ENCODE data around the gene POU2F2. TPM values are rescaled to one million over a fixed set of nuclear protein-coding genes. Genes with fewer than 3 reads are reported as not detected.

The POU2F2 gene
- polyA plus RNA-seq, 1 of the 3 experiments (the other 2 are of a cell fraction) = 0.49 TPM

- H3K4me2 ChIP-seq = no peak overlapping the region
- H3K9me2 ChIP-seq = no peaks in the 10 kb centered on the region
- H3K4me1 ChIP-seq (ENCODE audit: control insufficient read depth in 1 of 2, insufficient read depth in 2 of 2, low read depth in 1 of 2, low read length in 1 of 2) = peaks cover 0 to 16% of the 10 kb centered on the region in 2 experiments; a peak in 1 of 4 replicates
- no peaks in the 10 kb centered on the region for H3K79me2 ChIP-seq (ENCODE audit: insufficient read depth)
- no peaks in the 10 kb centered on the region for H3K36me3 ChIP-seq (replicated peaks in 1 of 2; ENCODE audit: control insufficient read depth in 1 of 2, insufficient read depth in 2 of 2, low read length in 1 of 2)
- peak; percentile 41 for DNase-seq
- no peaks in the 10 kb centered on the region for H4K20me1 ChIP-seq (ENCODE audit: insufficient read depth)
- H3K27ac ChIP-seq (ENCODE audit: low read depth in 2 of 2, low read length in 1 of 2) = no peak overlapping the region
- TF ChIP-seq POLR2AphosphoS5 (IDR thresholded peaks at IDR 0.05; ENCODE audit: low read depth, low read length) (no peak), JUND (IDR thresholded peaks at IDR 0.05) (no peak), ELF1 (IDR thresholded peaks at IDR 0.05) (no peak), RCOR1 (IDR thresholded peaks at IDR 0.05; ENCODE audit: low read length) (no peak), USF2 (IDR thresholded peaks at IDR 0.05; ENCODE audit: borderline replicate concordance, low read depth, low read length) (no peak), IRF3 (IDR thresholded peaks at IDR 0.05; ENCODE audit: low read depth, low read length) (no peak), PBX3 (IDR thresholded peaks at IDR 0.05) (no peak), RFX5 (IDR thresholded peaks at IDR 0.05; ENCODE audit: low read length) (no peak), TCF12 (IDR thresholded peaks at IDR 0.05) (no peak), NRF1 (IDR thresholded peaks at IDR 0.05; ENCODE audit: low read depth, low read length) (no peak), SMC3 (IDR thresholded peaks at IDR 0.05; ENCODE audit: low read depth, low read length) (no peak), GATA2 (CRISPR knock-in tag; IDR thresholded peaks at IDR 0.05) (no peak), YY1 (IDR thresholded peaks at IDR 0.05; ENCODE audit: low read depth) (no peak), CHD2 (IDR thresholded peaks at IDR 0.05; ENCODE audit: low read length, partially characterized antibody) (no peak), NFIC (IDR thresholded peaks at IDR 0.05; ENCODE audit: borderline replicate concordance) (no peak), FOXJ3 (CRISPR knock-in tag; IDR thresholded peaks at IDR 0.05) (no peak), MXI1 (IDR thresholded peaks at IDR 0.05; ENCODE audit: low read depth, low read length) (no peak), RAD21 (IDR thresholded peaks at IDR 0.05; ENCODE audit: low read length) (no peak), EP300 (IDR thresholded peaks at IDR 0.05; ENCODE audit: borderline replicate concordance in 1 of 2, low read depth in 1 of 2, low read length in 1 of 2) (no peak), CTCF (IDR thresholded peaks at IDR 0.05) (no peak)
- ChIA-PET POLR2A (no interaction called here), CTCF (interaction anchor here (1.1 to 2.8 kb wide), 2 partner anchors 23 to 47 kb away, joined by 3 to 10 read pairs; no protein-coding TSS in a partner anchor)
- WGBS (ENCODE audit: low lambda C conversion rate) = 73% methylated on average over 15 of the region's 15 CpGs
- H3K9ac ChIP-seq = no peak overlapping the region
- no peaks in the 10 kb centered on the region for H3F3A ChIP-seq (replicated peaks; ENCODE audit: insufficient read depth)
- peaks cover 38% of the 10 kb centered on the region for H3K27me3 ChIP-seq (ENCODE audit: insufficient read depth)
- no peak overlapping the region for H3K4me3 ChIP-seq (ENCODE audit: low read depth in 2 of 2, low read length in 1 of 2)
- no peak overlapping the region for H2AFZ ChIP-seq (ENCODE audit: low read depth)
- no peaks in the 10 kb centered on the region for H3K9me3 ChIP-seq
Measured at GRCh38 chr19:42154471-42155323, 22.5 kb upstream of the POU2F2 start.

All from SK-N-SH (cell line).